GM13977 (cell line): ENCODE results near the gene OCA2.

ENCODE experiments used
- DNase-seq: peaks from one replicate; pipeline ENCODE4 v3.0.0; 2012; ENCODE audit warnings: low spot score
- CTCF ChIP-seq: IDR thresholded peaks from 2 replicates; pipeline ENCODE4 v1.5.1; 2012; ENCODE audit warnings: mild to moderate bottlenecking, control low read depth; ENCODE audit not compliant: insufficient read depth; ENCODE audit errors: extremely low read depth, missing control alignments
- in situ Hi-C: fragments of 300-500 bp; cut with MboI; formaldehyde crosslinking; loops from one replicate; pipeline ENCODE4 v1.12.0; 2022; ENCODE audit warnings: low sequenced_read_pairs, low pct_unique_long_range_greater_than_20kb, mixed read lengths, inconsistent platforms; ENCODE audit not compliant: unreplicated experiment

Gene OCA2

GRCh38 chr15:28114114-28114455 lies 15.0 kb upstream of the OCA2 start:
- in situ Hi-C loops = no loop called here
- TF ChIP-seq CTCF = no peak

GRCh38 chr15:28113394-28114113 lies 14.4 kb upstream of the OCA2 start:
- in situ Hi-C loops = no loop called here
- no peak for TF ChIP-seq CTCF
- no peak for DNase-seq

More at GRCh38 chr15:28114114-28114455, 15.0 kb upstream of the OCA2 start:
- DNase-seq = peak; percentile 21

- TF ChIP-seq CTCF = no peak
- in situ Hi-C loops = no loop called here
Observed at GRCh38 chr15:28112962-28113361, 13.8 kb upstream of the OCA2 start.

GRCh38 chr15:28112101-28112760 lies 13.1 kb upstream of the OCA2 start:
- TF ChIP-seq CTCF = no peak
- no peak for DNase-seq
- in situ Hi-C loops = no loop called here

More at GRCh38 chr15:28112962-28113361, 13.8 kb upstream of the OCA2 start:
- no peak for DNase-seq

GRCh38 chr15:28111543-28111942 lies 12.4 kb upstream of the OCA2 start:
- in situ Hi-C loops = no loop called here
- TF ChIP-seq CTCF = no peak

GRCh38 chr15:28110481-28110881 lies 11.4 kb upstream of the OCA2 start:
- no peak for DNase-seq
- in situ Hi-C loops = no loop called here
- TF ChIP-seq CTCF = no peak

More at GRCh38 chr15:28111543-28111942, 12.4 kb upstream of the OCA2 start:
- DNase-seq = no peak
